ENCODE data around the gene TMEM38A.
A peak's percentile ranks its signal among the peaks of the same experiment; 100 is the strongest.

The TMEM38A gene, protein sequence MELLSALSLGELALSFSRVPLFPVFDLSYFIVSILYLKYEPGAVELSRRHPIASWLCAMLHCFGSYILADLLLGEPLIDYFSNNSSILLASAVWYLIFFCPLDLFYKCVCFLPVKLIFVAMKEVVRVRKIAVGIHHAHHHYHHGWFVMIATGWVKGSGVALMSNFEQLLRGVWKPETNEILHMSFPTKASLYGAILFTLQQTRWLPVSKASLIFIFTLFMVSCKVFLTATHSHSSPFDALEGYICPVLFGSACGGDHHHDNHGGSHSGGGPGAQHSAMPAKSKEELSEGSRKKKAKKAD

GRCh38 chr19:16660763-16661479 is at the start of gene TMEM38A:
TSS of gene TMEM38A (plus strand) at chr19:16661139. CDS start at chr19:16661218, 79 bp downstream.
- intact Hi-C loops (cut with DNase I; ENCODE audit: low total_unique reads) = loop anchor here (2.0 kb wide), 1 partner anchor 32 kb away; the partner anchor contains the start of gene MED26
- TF ChIP-seq, protein P1, sequence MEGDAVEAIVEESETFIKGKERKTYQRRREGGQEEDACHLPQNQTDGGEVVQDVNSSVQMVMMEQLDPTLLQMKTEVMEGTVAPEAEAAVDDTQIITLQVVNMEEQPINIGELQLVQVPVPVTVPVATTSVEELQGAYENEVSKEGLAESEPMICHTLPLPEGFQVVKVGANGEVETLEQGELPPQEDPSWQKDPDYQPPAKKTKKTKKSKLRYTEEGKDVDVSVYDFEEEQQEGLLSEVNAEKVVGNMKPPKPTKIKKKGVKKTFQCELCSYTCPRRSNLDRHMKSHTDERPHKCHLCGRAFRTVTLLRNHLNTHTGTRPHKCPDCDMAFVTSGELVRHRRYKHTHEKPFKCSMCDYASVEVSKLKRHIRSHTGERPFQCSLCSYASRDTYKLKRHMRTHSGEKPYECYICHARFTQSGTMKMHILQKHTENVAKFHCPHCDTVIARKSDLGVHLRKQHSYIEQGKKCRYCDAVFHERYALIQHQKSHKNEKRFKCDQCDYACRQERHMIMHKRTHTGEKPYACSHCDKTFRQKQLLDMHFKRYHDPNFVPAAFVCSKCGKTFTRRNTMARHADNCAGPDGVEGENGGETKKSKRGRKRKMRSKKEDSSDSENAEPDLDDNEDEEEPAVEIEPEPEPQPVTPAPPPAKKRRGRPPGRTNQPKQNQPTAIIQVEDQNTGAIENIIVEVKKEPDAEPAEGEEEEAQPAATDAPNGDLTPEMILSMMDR (IDR thresholded peaks at IDR 0.05) = no peak
- Histone ChIP-seq H3K36me3 (peaks cover 13 to 27% (median 24%) of the 10 kb centered on the region in 3 donors), H3K9me3 (no peaks in the 10 kb centered on the region), H3K4me1 (peaks cover 0 to 48% (median 36%) of the 10 kb centered on the region in 4 donors), H3K27me3 (peaks cover 0 to 4% of the 10 kb centered on the region in 2 donors), H3K27ac (peak within 1 kb of the TSS; percentile 91 to 95), H3K4me3 (peak within 1 kb of the TSS; percentile 70 to 91)
- DNase-seq = peak; percentile 27 to 82

DNA sequence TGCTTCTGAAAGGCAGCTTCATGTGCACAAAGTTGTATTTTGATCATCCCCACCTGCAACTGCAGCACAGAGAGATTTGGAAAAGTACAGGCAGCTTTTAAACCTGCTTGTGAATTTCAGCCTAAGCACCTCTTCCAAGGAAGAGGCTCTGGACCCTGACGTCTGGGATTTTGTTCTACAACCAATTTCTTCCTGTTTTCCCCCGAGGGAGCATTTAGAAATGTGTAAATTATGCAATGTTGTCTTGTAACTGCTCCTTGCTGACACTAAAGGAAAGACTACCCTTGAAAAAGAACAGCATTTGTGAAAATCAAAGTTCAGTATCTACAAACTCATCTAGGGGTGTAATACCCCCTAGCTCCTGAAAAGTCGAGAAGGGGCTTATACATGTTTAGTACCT is 48.3 kb upstream of the TMEM38A start:
- Histone ChIP-seq H3K9me3 (no peaks in the 10 kb centered on the region), H3K27me3 (no peaks in the 10 kb centered on the region), H3K27ac (no peak overlapping the region), H3K4me1 (peaks cover 0 to 59% (median 18%) of the 10 kb centered on the region in 4 donors), H3K36me3 (no peaks in the 10 kb centered on the region), H3K4me3 (no peak overlapping the region)
- intact Hi-C loops (cut with DNase I; ENCODE audit: low total_unique reads) = no loop called here
- no peak for DNase-seq
- TF ChIP-seq, protein P1 (IDR thresholded peaks at IDR 0.05) = no peak

GRCh38 chr19:16613841-16614240 is 47.1 kb upstream of the TMEM38A start:
- TF ChIP-seq, protein P1 (IDR thresholded peaks at IDR 0.05) = no peak
- Histone ChIP-seq H3K27me3 (no peaks in the 10 kb centered on the region), H3K27ac (no peak overlapping the region), H3K36me3 (no peaks in the 10 kb centered on the region), H3K4me1 (peaks cover 0 to 49% (median 12%) of the 10 kb centered on the region in 4 donors), H3K4me3 (no peak overlapping the region), H3K9me3 (no peaks in the 10 kb centered on the region)
- intact Hi-C loops (cut with DNase I; ENCODE audit: low total_unique reads) = no loop called here
- no peak for DNase-seq

DNA sequence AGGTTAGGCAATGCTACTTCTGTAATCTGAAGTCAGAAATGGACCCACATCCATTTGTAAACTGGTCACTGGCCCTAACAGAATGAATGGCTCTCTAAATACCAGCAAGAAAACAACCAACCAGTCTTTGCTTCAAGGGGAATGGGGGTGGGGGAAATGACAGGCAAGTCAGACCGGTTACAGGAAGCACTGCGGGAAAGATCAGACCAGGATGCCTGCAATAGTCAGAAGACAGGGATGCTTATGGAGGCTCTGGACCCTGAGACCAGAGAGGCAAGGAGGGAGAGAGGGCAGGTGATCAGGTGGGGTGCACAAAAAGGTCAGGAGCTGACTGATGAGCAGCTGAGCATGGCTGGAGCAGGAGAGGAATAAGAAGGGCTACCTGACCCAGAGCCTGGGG is 46.0 kb upstream of the TMEM38A start:
- Histone ChIP-seq H3K4me1 (peaks cover 0 to 50% (median 23%) of the 10 kb centered on the region in 4 donors), H3K27ac (no peak overlapping the region)
- intact Hi-C loops (cut with DNase I; ENCODE audit: low total_unique reads) = no loop called here

DNA sequence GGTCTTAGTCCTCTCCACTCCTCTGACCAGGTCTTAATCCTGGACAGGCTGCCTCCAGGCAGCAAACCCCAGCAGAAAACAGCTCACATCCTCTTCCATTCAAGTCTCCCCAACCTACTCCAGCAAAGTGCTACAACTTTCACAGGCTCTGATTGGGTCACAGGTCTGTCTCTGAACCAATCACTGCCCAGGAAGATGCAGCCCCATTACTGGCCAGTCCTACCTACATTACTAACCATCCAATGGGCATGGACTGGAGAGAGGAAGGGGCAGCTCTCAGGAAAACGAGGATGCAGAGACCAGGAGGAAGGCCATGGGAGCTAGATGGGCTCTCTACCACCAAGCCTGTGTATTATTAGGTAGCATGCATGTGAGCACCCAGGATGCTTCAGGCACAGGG is 45.1 kb upstream of the TMEM38A start:
- TF ChIP-seq, protein P1 (IDR thresholded peaks at IDR 0.05) = no peak

More for the DNA sequence above, 46.0 kb upstream of the TMEM38A start:
- no peaks in the 10 kb centered on the region for H3K36me3 ChIP-seq
- TF ChIP-seq, protein P1 (IDR thresholded peaks at IDR 0.05) = no peak
- no peaks in the 10 kb centered on the region for H3K27me3 ChIP-seq
- H3K9me3 ChIP-seq = no peaks in the 10 kb centered on the region
- no peak overlapping the region for H3K4me3 ChIP-seq
- DNase-seq = no peak

More for the DNA sequence above, 45.1 kb upstream of the TMEM38A start:
- no peaks in the 10 kb centered on the region for H3K9me3 ChIP-seq
- H3K27ac ChIP-seq = no peak overlapping the region
- no peaks in the 10 kb centered on the region for H3K36me3 ChIP-seq
- H3K27me3 ChIP-seq = no peaks in the 10 kb centered on the region
- DNase-seq = no peak
- H3K4me3 ChIP-seq = no peak overlapping the region
- peaks cover 0 to 54% (median 27%) of the 10 kb centered on the region in 4 donors for H3K4me1 ChIP-seq
- intact Hi-C loops (cut with DNase I; ENCODE audit: low total_unique reads) = no loop called here

Measured in tibial artery (tissue), 4 donors.